Mesendoderm (in vitro differentiated cells): ENCODE data around the gene ECE1. TPM values are rescaled to one million over a fixed set of nuclear protein-coding genes. Genes with fewer than 3 reads are reported as not detected.
A peak's percentile ranks its signal among the peaks of the same experiment; 100 is the strongest.

Source experiments
- DNase-seq: peaks from one replicate; pipeline ENCODE4 v3.0.0; 2013
- H2AK5ac ChIP-seq: 2 replicates; pipeline ENCODE4 v1.6.1; 2013; ENCODE audit warnings: low read length, inconsistent platforms
- H2BK120ac ChIP-seq: 2 replicates; pipeline ENCODE4 v1.6.1; 2013; ENCODE audit warnings: low read depth, mild to moderate bottlenecking, low read length, moderate library complexity, mixed read lengths
- H2BK15ac ChIP-seq: replicated peaks from 2 replicates; pipeline ENCODE4 v1.6.1; 2013; ENCODE audit warnings: low read depth, mild to moderate bottlenecking, moderate library complexity
- H2BK5ac ChIP-seq: 2 replicates; pipeline ENCODE4 v1.6.1; 2013; ENCODE audit warnings: low read length, inconsistent platforms
- H3K18ac ChIP-seq: 2 replicates; pipeline ENCODE4 v1.6.1; 2013; ENCODE audit warnings: mild to moderate bottlenecking, low read length, mixed read lengths
- H3K23ac ChIP-seq: one replicate; pipeline ENCODE4 v1.6.1; 2013; ENCODE audit warnings: low read length
- H3K27ac ChIP-seq: 2 replicates; pipeline ENCODE4 v1.5.1; 2013; ENCODE audit warnings: low read depth, mild to moderate bottlenecking, inconsistent platforms, low read length, moderate library complexity
- H3K27me3 ChIP-seq: 2 replicates; pipeline ENCODE4 v1.6.1; 2013; ENCODE audit warnings: low read length, control low read depth, mild to moderate bottlenecking, inconsistent platforms; ENCODE audit not compliant: insufficient read depth, poor library complexity
- H3K36me3 ChIP-seq: 2 replicates; pipeline ENCODE4 v1.6.1; 2013; ENCODE audit warnings: low read length, inconsistent platforms; ENCODE audit not compliant: control insufficient read depth, insufficient read depth
- H3K4ac ChIP-seq: one replicate; pipeline ENCODE4 v1.6.1; 2013; ENCODE audit warnings: low read depth, mild to moderate bottlenecking, low read length, moderate library complexity
- H3K4me1 ChIP-seq: 2 replicates; pipeline ENCODE4 v1.6.1; 2013; ENCODE audit warnings: low read depth, low read length, inconsistent platforms; ENCODE audit not compliant: control insufficient read depth
- H3K4me2 ChIP-seq: 2 replicates; pipeline ENCODE4 v1.6.1; 2013; ENCODE audit warnings: low read length
- H3K4me3 ChIP-seq: 2 replicates; pipeline ENCODE4 v1.5.1; 2013; ENCODE audit warnings: mild to moderate bottlenecking, low read length
- H3K56ac ChIP-seq: one replicate; pipeline ENCODE4 v1.6.1; 2013; ENCODE audit warnings: low read length
- H3K79me1 ChIP-seq: 2 replicates; pipeline ENCODE4 v1.6.1; 2013; ENCODE audit warnings: low read length, inconsistent platforms
- H3K79me2 ChIP-seq: 2 replicates; pipeline ENCODE4 v1.6.1; 2013; ENCODE audit warnings: mild to moderate bottlenecking, low read length; ENCODE audit not compliant: control insufficient read depth, insufficient read depth
- H3K9ac ChIP-seq: 2 replicates; pipeline ENCODE4 v1.6.1; 2013; ENCODE audit warnings: low read length, inconsistent platforms
- H4K5ac ChIP-seq: one replicate; pipeline ENCODE4 v1.6.1; 2013; ENCODE audit warnings: low read length
- H4K8ac ChIP-seq: one replicate; pipeline ENCODE4 v1.6.1; 2013; ENCODE audit warnings: low read depth, mild to moderate bottlenecking, control low read depth, low read length, moderate library complexity
- WGBS: extraction: QIAGEN DNeasy Blood & Tissue Kit; methylation state at CpG from one replicate; pipeline ENCODE4 v1.1.7; 2013; ENCODE audit warnings: low lambda C conversion rate, missing lambda C conversion rate; ENCODE audit not compliant: insufficient coverage; ENCODE audit errors: extremely low coverage; 5-methylcytosine and 5-hydroxymethylcytosine counted together
- polyA plus RNA-seq, 2 experiments: library from polyadenylated mRNA; stranded (reverse); fragments of 200-250 nt; gene quantifications; one replicate each; pipeline ENCODE4 v1.2.3, GENCODE V29; 2013

Gene ECE1
- polyA plus RNA-seq (2013, experiment 1 of 2) = 19.2 TPM
- 19.4 TPM for polyA plus RNA-seq (2013, experiment 2 of 2)

GRCh38 chr1:21289700-21290545 is at the start of gene ECE1:
ECE1 (minus strand) TSS chr1:21290463; CDS start chr1:21290414, 49 bp downstream.
- H3K79me2 ChIP-seq = no peaks in the 10 kb centered on the region
- peak within 1 kb of the TSS; percentile 99 for H3K56ac ChIP-seq
- peaks cover 13% of the 10 kb centered on the region for H3K4me1 ChIP-seq
- no peaks in the 10 kb centered on the region for H3K27me3 ChIP-seq
- DNase-seq = peak; percentile 76
- peak within 1 kb of the TSS; percentile 56 for H2AK5ac ChIP-seq
- no peak within 1 kb of the TSS for H2BK15ac ChIP-seq
- H2BK5ac ChIP-seq = peak within 1 kb of the TSS; percentile 39
- no peaks in the 10 kb centered on the region for H3K36me3 ChIP-seq
- H4K5ac ChIP-seq = peak within 1 kb of the TSS; percentile 24
- H3K4ac ChIP-seq = peak within 1 kb of the TSS; percentile 74
- H3K27ac ChIP-seq = peak within 1 kb of the TSS; percentile 45
- H4K8ac ChIP-seq = peak within 1 kb of the TSS; percentile 81
- peak within 1 kb of the TSS; percentile 96 for H3K18ac ChIP-seq
- no peaks in the 10 kb centered on the region for H3K79me1 ChIP-seq
- H3K9ac ChIP-seq = peak within 1 kb of the TSS; percentile 86
- peak within 1 kb of the TSS; percentile 54 for H3K4me3 ChIP-seq
- peak within 1 kb of the TSS; percentile 59 for H3K23ac ChIP-seq
- WGBS = no CpG with 5 or more reads among the region's 90 CpGs
- H3K4me2 ChIP-seq = peak within 1 kb of the TSS; percentile 75
- peak within 1 kb of the TSS; percentile 66 for H2BK120ac ChIP-seq

GRCh38 chr1:21339356-21340229 is 49.3 kb upstream of the ECE1 start:
- Histone ChIP-seq H3K27ac (no peak overlapping the region), H4K5ac (no peak overlapping the region), H3K4me2 (no peak overlapping the region), H3K36me3 (no peaks in the 10 kb centered on the region), H3K23ac (no peak overlapping the region), H4K8ac (no peak overlapping the region), H2BK15ac (no peak overlapping the region), H3K4me3 (no peak overlapping the region), H3K79me1 (peaks cover 9% of the 10 kb centered on the region), H3K4me1 (peaks cover 2% of the 10 kb centered on the region), H3K4ac (no peak overlapping the region), H2AK5ac (no peak overlapping the region), H3K27me3 (no peaks in the 10 kb centered on the region), H3K56ac (no peak overlapping the region), H3K18ac (no peak overlapping the region), H2BK120ac (no peak overlapping the region), H2BK5ac (no peak overlapping the region), H3K9ac (no peak overlapping the region), H3K79me2 (peaks cover 3% of the 10 kb centered on the region)
- no CpG with 5 or more reads among the region's 9 CpGs for WGBS
- DNase-seq = peak; percentile 51

GRCh38 chr1:21338573-21339355 is 48.5 kb upstream of the ECE1 start:
- Histone ChIP-seq H3K4ac (no peak overlapping the region), H2BK15ac (no peak overlapping the region), H4K8ac (no peak overlapping the region), H3K79me2 (peaks cover 3% of the 10 kb centered on the region), H3K18ac (no peak overlapping the region), H3K4me3 (no peak overlapping the region), H3K4me2 (no peak overlapping the region), H3K9ac (no peak overlapping the region), H3K27ac (no peak overlapping the region), H3K56ac (no peak overlapping the region), H4K5ac (no peak overlapping the region), H2AK5ac (no peak overlapping the region), H3K23ac (no peak overlapping the region), H3K4me1 (peaks cover 5% of the 10 kb centered on the region), H2BK5ac (no peak overlapping the region), H3K27me3 (no peaks in the 10 kb centered on the region), H3K36me3 (no peaks in the 10 kb centered on the region), H3K79me1 (peaks cover 11% of the 10 kb centered on the region), H2BK120ac (no peak overlapping the region)
- peak; percentile 82 for DNase-seq
- no CpG with 5 or more reads among the region's 10 CpGs for WGBS

- H3K79me2 ChIP-seq = peaks cover 3% of the 10 kb centered on the region
- H2AK5ac ChIP-seq = no peak overlapping the region
- H3K27me3 ChIP-seq = no peaks in the 10 kb centered on the region
- no peak overlapping the region for H3K4ac ChIP-seq
- H3K4me2 ChIP-seq = no peak overlapping the region
- peaks cover 11% of the 10 kb centered on the region for H3K79me1 ChIP-seq
- H2BK15ac ChIP-seq = no peak overlapping the region
- H3K36me3 ChIP-seq = no peaks in the 10 kb centered on the region
- no peak overlapping the region for H3K9ac ChIP-seq
- H2BK5ac ChIP-seq = no peak overlapping the region
- no peak for DNase-seq
- H4K5ac ChIP-seq = no peak overlapping the region
- no peak overlapping the region for H2BK120ac ChIP-seq
- no peak overlapping the region for H3K18ac ChIP-seq
- H3K56ac ChIP-seq = no peak overlapping the region
- no peak overlapping the region for H3K23ac ChIP-seq
- WGBS = no CpG with 5 or more reads among the region's 7 CpGs
- no peak overlapping the region for H4K8ac ChIP-seq
- H3K4me1 ChIP-seq = peaks cover 5% of the 10 kb centered on the region
- H3K27ac ChIP-seq = no peak overlapping the region
- no peak overlapping the region for H3K4me3 ChIP-seq
Observed at GRCh38 chr1:21337928-21338572, 47.8 kb upstream of the ECE1 start.

GRCh38 chr1:21337454-21337927 is 47.2 kb upstream of the ECE1 start:
- Histone ChIP-seq H3K9ac (no peak overlapping the region), H3K4me2 (no peak overlapping the region), H3K4me3 (no peak overlapping the region), H3K36me3 (no peaks in the 10 kb centered on the region), H4K5ac (no peak overlapping the region), H3K56ac (no peak overlapping the region), H2BK15ac (no peak overlapping the region), H3K27ac (no peak overlapping the region), H3K23ac (no peak overlapping the region), H2AK5ac (no peak overlapping the region), H2BK5ac (no peak overlapping the region), H3K79me1 (peaks cover 11% of the 10 kb centered on the region), H3K79me2 (peaks cover 3% of the 10 kb centered on the region), H3K18ac (no peak overlapping the region), H4K8ac (no peak overlapping the region), H3K4ac (no peak overlapping the region), H3K4me1 (peaks cover 9% of the 10 kb centered on the region), H3K27me3 (no peaks in the 10 kb centered on the region), H2BK120ac (no peak overlapping the region)
- DNase-seq = no peak
- no CpG with 5 or more reads among the region's 8 CpGs for WGBS
